Stimulated activated CD4-positive, alpha-beta T cell treated with anti-CD3 and anti-CD28 coated beads, TNF-alpha, amount 100 ng/mL, for 24 hours (primary cell): ENCODE data around the gene PHTF2.
"Not testable (repeated sequence)": the region's sequence is repeated elsewhere in the genome, so short reads cannot be mapped to it uniquely, and the experiment has no call there.

Source experiments
- DNase-seq, 3 experiments: peaks; one replicate each; pipeline ENCODE4 v3.0.0-alpha.2; 2020; ENCODE audit warnings: low read depth in 3 of 3

PHTF2 gene

DNA sequence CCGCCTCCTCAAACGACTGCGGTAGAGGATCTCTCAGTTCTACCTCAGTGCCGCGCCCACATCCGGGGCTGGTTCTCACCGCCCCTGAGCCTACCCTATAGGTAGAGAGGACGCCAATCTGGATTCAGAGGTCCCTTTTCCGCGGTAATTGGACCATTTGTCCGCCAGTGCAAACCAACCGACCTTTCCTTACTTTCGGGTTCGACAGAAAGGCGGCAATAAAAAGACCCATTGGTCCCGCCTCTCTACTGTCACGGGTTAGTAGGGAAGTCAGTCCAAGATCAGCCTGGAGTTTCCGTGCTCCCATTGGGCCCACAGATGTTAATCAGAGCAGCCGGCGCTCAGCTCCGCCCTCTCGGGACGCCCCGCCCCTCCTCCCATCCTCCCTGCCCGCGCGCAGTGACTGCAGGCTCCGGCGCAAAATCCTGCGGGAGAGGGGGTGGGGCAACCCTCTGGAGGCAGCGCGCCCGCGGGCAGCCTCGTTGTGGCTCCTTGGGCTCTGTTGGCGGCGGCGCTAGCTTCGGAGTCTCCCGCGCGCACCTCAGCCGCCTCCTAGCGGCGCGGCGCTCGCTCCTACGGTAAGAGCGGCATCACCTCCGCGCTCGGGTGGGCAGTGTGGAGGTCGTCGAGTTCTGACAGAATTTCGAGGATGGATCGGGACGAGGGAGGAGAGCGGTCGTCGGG lies at the start of gene PHTF2, which contains the start of gene TMEM60:
PHTF2 (plus strand) TSS at position 380 of the 684 bp plus-strand sequence.
TMEM60 (minus strand) TSS at position 41 of the 684 bp plus-strand sequence. CDS start 4,061 bp downstream, outside the sequence.
- DNase-seq: peak; percentile 87 to 95 (median 88)

DNA sequence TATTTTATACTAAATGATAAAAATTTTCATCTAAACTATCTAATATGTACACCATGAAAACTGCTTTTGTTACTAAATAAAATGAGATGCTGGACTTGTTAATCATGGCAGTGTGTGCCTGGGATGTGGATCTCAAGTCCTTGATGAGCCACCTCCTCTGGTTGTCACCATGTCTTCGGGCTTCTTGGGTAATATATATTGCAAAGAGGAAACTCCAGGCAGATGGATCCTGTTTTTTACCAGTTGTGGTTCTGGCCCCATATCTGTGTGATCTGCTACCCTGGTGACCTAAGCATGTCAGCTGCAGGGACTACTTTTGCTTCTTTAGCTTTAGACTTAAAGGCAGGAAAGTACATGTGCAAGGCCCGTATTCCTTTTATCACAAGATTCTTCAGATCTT lies 46.6 kb upstream of the PHTF2 start:
- no peak for DNase-seq

DNA sequence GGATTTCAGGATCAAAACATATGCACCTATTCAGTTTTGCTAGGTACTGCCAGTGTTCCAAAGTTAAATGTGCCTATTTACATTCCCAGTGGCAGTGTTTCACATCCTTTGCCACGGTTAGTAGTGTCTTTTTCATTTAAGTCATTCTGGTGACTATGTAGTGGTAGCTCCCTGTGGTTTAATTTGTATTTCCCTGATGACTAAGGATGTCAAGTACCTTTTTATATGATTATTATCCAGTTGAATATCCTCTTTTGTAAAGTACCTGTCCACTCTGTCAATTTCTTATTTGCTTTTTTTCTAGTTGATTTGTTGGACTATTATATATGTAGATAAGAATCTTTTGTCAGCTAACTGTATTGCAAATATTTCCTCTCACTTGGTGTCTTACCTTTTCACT lies 45.4 kb upstream of the PHTF2 start:
- DNase-seq: no peak

DNA sequence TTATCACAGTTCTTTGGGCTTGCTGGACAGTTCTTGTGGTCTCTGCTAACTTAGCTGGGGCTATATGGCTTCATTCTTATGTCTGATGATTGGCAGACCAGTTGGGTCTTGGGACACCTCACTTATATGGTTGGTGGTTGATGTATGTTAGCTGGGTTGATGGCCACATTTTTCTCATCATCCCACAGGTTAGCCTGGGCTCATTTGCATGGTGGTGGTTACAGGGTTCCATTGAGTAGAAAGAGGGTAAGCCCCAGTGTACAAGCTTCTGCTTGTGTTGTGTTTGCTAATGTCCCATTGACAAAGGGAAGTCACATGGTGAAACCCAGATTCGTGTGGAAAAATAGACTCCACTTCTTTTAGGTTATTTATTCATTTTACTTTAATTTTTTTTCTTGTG lies 41.0 kb upstream of the PHTF2 start:
- no peak for DNase-seq

DNA sequence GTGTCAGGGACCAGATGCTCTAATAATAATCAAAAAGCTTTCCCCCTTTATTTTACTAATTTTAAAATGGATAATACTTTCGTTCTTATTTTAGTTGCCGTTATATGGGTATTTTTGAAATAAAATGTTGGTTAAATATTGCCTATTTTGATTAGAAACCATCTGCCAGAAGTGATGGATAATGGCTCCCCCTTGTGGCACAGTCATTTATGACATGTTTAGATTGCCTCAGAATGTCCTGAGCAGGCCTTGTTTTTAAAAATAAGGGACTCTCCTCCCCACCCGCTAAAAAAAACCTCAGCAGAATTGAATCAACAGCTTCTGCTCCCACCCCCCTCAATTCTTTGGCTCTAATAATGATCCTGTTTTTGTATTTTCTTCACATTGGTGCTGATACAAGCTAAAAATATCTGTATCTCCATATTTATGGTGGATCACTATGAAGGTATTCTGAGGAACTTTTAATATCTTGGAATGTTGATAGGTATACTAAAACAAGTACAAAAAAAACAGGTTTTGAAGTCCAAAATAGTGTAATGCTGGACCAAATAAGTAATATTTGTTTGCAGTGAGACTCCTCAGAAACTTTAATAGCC lies 39.2 kb upstream of the PHTF2 start:
- peak; percentile 26 to 71 (median 40) for DNase-seq

DNA sequence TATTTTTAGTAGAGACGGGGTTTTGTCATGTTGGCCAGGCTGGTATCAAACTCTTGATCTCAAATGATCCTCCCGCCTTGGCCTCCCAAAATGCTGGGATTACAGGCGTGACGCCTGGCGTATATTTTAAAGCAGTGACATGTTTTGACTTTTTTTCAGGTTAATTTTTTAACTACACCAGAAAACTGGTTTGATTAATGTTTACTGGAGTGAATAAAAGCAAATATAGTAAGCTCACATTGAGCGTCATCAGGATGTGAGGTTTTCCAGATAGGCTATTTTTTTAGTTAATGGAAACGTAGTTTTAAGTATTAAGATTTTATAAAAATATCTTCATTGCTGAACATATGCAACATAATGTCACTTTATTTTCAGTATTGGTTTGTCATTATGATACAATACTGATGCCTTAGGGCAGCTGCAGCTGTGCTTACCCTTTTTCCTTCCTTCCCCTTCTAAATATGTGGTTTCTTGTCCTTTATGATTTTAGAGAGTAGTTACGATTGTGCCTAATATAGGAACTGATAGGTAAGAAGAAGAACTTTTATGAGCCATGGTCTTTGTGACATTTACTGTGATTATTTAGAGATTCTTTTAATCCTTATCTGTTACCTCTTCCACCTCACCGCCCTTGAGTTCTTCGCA lies 37.6 kb upstream of the PHTF2 start:
- DNase-seq: no peak

DNA sequence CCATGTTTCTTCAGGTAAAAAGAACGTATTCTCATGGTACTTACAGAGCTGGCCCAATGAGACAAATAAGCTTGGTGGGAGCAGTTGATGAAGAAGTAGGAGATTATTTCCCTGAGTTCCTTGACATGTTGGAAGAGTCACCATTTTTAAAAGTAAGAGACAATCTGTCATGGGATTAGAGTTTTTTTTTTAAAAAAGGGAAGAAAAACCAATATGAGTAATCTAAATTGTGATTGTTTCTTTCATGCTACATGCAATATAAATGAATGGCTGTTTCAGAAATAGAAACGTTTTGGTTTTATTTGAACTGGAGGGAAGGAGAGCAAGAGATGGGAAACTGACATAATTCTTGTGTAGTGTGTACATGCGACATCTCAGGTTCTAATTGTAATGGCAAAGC lies 33.1 kb upstream of the PHTF2 start:
- no peak for DNase-seq

DNA sequence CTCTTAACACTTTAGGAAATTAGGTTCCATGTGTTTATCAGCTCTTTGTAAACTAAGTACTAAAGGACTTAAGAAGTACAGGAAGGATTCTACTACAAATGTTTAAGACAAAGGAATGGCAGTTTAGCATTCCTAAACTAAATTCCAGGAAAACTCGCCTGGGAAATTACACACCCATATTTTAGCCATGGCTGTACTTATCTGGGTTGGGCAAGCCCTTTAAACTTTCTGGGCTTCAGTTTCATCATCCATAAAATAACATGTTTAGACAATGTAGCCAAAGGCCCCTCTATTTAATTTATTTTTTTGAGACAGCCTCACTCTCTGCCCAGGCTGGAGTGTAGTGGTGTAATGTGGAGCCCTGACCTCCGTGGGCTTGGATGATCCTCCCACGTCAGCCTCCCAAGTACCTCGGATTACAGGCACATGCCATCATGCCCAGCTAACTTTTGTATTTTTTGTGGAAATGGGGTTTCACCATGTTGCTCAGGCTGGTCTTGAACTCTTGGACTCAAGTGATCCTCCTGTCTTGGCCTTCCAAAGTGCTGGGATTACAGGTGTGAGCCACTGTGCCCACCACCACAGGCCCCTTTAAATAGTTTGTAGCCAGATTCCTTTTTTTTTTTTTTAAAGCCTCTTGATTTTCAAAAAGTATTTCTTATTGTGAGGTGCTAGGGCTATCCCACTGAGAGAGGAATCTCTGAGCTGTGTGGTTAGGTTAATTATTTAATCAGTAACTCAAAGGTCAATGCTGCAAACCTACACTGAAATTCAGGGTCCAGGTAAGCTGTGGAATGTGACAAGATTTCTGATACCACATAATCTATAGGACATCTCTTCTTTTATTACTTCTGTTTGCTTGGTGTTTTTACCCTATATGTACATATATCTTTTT lies 32.4 kb upstream of the PHTF2 start:
- DNase-seq: no peak

DNA sequence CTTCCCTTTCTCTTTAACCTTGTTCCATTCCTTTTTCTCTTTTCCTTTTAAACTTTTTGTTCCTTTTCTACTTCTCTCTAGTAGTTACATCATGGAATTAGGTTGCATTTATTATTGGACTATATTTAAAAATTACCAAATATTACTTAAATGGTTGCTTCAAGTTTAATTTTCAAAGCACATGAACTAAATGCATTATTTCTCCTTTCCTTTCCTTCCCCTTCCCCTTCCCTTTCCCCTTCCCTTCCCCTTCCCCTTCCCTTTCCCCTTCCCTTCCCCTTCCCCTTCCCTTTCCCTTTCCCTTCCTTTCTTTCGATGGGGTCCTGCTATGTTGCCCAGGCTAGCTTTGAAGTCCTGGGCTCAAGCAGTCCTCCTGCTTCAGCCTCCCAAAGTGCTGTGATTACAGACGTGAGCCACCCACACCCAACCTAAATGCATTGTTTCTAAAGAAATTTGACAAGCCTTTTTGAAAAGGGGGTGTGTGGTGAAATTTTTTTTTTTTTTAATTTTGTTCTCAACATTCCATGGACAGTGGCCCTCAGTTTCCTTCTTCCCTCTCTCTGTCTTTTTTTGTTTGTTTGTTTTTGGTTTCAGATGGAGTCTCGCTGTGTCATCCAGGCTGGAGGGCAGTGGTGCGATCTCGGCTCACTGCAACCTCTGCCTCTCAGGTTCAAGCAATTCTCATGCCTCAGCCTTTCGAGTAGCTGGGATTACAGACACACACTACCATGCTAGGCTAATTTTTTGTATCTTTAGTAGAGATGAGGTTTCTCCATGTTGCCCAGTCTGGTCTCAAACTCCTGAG lies 31.6 kb upstream of the PHTF2 start:
- DNase-seq: no peak

DNA sequence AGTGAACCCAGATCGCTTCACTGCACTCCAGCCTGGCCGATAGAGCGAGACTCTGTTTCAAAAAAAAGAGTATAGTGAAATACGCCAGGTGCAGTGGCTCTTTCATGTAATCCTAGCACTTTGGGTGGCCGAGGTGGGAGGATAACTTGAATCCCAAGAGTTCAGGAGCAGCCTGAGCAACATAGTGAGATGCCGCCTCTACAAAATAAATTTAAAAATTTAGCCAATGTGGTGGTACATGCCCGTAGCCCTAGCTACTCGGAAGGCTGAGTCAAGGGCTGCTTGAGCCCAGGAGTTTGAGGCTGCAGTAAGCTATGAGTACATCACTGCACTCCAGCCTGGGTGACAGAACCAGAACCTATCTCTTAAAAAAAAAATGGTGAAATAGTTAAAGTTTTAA lies 28.3 kb upstream of the PHTF2 start:
- DNase-seq: no peak

DNA sequence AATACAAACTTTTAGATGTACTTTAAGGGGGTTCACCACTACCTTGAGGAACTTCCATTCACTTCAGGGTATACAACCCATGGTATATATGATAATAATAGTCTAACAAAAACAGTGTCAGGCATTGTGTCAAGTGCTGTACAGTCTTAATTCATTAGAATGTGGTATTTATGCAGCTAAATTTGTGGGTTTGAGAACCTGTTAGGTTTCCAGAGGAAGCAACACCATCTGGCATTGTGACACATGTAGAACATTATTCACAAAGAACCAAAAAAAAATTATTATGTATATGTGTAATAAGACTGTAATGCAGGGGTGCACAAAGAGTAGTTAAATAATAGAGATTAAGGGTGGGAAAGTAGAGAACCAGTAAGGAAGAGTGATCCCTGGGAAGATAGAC lies 26.7 kb upstream of the PHTF2 start:
- no peak for DNase-seq

DNA sequence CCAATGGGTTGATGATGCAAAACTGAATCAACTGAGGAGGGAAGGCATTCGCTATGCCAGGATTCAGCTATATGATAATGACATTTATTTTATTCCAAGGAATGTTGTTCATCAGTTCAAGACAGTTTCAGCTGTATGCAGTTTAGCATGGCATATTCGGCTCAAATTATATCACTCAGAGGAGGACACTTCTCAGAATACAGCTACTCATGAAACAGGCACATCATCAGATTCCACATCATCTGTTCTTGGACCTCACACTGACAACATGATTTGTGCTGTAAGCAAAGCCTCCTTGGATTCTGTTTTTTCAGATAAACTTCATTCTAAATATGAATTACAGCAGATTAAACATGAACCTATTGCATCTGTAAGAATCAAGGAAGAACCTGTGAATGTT lies 20.0 kb upstream of the PHTF2 start:
- no peak for DNase-seq

DNA sequence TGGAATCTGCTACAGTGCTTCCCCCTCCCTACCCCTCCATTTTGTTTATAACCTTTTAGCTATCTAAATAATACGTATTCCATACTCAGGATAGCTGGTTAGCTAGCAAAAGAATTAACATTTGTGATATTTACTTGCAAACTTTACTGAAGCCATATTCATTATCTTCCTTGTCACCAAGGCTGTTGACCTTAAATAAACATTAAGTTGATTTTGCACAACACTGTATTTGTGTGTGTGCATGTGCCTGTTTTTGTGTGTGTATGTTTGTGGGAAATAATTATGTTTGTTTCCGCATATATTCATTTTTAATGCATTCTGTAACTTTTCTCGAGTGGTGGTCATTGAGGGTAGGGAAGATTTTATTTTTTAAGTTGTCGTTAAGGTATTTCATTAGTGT lies 16.2 kb upstream of the PHTF2 start:
- no peak for DNase-seq

DNA sequence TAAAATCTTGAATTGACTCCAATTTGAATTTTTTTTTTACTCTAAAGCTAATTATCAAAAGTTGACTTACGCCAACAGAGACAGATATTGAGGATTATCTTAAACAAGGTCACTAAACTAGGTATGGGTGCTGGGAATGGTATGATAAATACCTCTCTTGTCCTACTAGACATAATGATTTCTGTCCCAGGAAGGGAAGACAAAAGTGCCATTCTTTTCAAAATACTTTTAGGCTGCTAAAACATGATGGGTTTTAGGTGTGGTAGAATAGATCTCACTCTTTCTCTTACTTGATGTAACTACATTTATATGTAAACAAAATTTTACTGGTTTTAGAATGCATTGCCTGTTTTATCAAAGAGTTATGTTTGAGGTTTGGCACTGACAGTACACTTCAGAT lies 15.5 kb upstream of the PHTF2 start:
- DNase-seq: no peak

DNA sequence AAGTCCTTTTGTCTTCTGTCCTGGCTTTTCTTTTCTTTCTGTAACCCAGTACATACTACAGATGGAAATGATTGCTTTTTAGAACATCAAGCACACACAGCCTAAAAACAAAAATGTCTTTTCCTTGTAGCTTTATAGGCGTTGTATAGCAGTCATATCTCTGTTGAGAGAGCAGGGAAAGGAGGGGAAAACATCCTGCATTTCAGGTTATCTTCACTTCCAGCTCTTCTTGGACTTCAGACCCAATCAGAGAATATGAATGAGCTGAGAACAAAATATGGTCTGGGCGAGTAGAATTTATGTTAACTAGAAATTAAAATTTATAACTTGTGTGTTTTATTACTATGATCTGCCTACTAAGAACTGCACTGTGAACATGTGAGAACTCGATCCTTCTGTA lies 15.0 kb upstream of the PHTF2 start:
- DNase-seq: no peak

DNA sequence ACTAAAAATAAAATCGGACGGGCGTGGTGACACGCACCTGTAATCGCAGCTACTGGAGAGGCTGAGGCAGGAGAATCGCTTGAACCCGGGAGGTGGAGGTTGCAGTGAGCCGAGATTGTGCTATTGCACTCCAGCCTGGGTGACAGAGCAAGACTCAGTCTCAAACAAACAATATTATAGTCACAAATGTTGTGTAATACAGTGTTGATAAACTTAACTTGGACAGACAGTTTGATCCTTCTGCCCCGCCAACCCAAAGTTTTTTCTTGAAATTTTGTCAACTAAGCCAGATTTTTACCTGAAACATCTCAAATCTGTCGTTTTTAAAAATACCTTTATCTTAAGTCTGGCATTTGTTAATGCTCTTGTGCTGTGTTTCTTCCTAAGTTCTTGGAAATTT lies 14.1 kb upstream of the PHTF2 start:
- DNase-seq: not testable (repeated sequence)

DNA sequence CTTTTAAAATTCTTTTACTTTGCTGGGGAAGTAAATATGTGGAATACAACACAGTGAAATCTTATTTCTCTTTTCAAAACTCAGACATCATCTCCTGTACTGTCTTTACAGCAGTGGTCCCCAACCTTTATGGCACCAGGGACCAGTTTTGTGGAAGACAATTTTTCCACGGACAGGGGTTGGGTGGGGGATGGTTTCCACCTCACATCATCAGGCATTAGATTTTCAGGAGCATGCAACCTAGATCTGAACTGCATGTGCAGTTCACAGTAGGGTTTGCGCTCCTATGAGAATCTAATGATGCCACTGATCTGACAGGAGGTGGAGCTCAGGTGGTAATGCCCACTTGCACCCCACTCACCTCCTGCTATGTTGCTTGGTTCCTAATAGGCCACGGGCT lies 12.6 kb upstream of the PHTF2 start:
- no peak for DNase-seq

DNA sequence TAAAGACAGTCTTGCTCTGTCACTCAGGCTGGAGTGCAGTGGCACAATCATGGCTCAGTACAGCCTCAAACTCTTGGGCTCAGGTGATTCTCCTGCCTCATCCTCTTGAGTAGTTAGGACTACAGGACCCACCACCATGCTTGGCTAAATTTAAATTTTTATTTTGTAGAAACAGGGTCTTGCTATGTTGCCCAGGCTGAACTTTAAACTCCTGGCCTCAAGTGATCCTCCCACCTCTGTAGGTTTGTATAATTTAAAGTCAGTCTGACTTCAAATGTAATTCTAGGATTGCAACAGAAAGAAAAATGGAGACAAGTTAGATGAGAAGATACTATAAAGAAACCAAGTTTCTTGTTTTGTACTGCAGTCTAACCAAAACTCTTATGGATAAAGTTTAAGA lies 11.8 kb upstream of the PHTF2 start:
- no peak for DNase-seq

DNA sequence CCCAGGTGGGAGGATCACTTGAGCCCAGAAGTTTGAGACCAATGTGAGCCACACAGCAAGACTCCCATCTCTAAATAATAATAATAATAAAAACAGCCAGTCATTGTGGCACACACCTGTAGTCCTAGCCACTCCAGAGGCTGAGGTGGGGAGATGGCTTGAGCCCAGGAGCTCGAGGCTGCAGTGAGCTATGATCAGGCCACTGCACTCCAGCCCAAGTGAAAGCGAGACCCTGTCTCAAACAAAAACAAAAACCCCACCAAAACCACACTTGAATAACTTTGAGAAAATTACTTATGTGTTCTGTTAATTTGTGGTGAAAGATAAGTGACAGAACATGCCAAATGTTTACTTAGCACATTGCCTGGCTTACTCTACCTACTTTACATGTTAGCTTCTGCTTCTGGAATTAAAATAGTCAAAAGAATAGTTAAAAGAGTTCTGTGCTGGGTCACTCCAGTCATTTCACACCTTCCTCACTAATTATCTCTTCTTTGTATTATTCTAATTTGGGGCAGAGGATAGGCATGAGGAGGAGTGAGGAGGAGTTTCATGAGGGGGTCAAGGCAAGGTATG lies 10.2 kb upstream of the PHTF2 start:
- no peak for DNase-seq

DNA sequence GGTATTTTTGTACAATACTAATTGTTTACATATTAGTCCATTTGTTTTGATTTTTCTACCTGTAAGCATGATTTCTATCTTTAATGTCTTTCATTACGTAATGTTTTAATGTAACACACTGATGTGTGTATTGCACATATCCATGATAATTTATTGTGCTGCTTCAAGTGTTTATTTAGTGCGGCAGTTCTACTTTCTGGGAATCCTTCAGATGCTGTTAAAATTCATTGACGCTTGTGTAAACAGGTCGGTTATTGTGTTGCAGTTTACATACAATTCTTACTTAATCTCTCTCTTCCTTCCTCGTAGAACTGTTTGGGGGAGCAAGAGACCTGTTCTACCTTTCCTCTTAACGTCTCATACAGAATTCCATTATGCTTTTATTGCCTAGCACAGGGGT lies 7.2 kb upstream of the PHTF2 start:
- DNase-seq: no peak

DNA sequence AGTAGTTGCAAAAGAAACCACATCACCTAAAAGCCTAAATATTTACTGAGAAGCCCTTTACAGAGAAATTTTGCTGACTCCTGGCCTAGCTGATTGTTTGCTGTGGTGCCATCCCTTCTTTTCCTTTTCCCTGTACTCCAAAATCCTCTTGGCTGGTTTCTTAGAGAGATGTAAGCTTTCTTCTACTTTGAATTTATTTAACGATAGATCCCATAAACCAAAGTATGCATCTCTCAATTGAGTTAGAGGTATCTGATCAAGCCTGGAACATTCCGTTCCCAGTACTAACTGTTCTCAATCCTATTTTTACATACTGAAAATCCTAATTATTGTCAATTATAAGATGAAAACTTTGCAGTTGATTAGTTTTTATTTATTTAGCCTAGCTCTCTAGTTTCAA lies 6.6 kb upstream of the PHTF2 start:
- DNase-seq: no peak
